HG03469 (cell line): Measurements from ENCODE around the gene GFRA3.
"Not testable (repeated sequence)": the region's sequence is repeated elsewhere in the genome, so short reads cannot be mapped to it uniquely, and the experiment has no call there.

ENCODE experiments used
- ATAC-seq: cut with Tn5 transposase; IDR thresholded peaks from one replicate; pipeline ENCODE4 v1.9.1; 2021; ENCODE audit warnings: mild to moderate bottlenecking, moderate library complexity, moderate number of reproducible peaks; ENCODE audit not compliant: unreplicated experiment

GFRA3 gene, protein sequence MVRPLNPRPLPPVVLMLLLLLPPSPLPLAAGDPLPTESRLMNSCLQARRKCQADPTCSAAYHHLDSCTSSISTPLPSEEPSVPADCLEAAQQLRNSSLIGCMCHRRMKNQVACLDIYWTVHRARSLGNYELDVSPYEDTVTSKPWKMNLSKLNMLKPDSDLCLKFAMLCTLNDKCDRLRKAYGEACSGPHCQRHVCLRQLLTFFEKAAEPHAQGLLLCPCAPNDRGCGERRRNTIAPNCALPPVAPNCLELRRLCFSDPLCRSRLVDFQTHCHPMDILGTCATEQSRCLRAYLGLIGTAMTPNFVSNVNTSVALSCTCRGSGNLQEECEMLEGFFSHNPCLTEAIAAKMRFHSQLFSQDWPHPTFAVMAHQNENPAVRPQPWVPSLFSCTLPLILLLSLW

DNA sequence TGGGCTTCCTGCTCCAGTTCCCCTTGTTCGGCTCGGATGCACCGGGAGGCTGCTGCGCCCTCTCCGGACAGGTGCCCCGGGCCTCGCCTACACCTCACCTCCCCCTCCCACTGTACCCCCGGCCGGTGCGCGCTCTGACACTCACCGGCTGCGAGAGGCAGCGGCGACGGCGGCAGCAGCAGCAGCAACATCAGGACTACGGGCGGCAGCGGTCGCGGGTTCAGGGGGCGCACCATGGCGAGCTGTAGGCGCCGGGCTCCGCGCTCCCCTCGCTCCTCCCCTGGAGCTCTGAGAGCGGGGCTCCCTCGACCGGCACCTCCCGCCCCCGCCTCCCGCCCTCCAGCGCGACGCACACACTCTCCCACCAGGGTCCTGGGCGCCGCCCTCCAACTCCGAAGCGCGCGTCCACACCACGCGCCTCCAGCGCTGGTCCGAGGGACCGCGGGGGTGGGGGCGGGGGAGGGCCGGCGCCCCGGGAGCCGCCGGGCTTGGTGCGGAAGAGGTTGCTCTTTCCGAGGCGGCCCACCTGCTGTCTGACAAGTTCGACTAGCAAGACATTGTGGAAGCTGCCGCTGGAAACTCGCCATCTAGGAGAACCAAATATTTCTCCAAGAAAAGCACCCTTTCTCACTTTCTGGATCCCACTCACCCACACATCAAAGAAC lies at the start of gene GFRA3:
GFRA3 (minus strand) TSS at position 433 of the 665 bp plus-strand sequence; CDS start at position 236, 197 bp downstream.
- ATAC-seq = no peak

DNA sequence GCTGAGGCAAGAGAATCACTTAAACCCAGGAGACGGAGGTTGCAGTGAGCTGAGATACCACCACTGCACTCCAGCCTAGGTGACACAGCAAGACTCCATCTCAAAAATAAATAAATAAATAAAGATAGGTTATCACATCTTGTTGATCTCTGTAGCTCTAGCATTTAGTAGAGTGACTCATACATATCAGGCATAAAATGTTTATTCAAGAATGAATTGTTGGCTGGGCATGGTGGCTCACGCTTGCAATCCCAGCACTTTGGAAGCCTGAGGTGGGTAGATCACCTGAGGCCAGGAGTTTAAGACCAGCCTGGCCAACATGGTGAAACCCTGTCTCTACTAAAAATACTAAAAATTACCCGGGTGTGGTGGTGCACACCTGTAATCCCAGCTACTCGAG lies 43.8 kb upstream of the GFRA3 start:
- ATAC-seq = not testable (repeated sequence)

DNA sequence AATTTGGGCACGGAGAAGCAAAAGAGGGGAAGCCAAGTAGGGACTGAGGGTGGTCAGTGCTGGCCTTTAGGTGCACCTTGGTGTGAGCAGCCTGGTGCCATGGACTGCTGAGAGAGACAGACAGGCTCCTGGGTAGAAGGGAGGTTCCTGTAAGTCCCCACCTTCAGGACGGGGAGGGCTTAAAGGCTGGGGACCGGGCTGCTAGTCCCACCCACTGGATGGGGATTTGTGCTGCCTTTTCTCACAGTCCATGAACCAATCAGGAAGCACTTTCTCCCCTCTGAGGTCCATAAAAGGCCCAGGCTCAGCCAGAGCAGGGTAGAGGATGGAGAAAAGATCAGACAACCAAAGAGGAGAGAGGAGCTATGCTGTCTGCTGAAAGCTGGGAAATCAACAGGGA lies 41.9 kb upstream of the GFRA3 start:
- no peak for ATAC-seq

DNA sequence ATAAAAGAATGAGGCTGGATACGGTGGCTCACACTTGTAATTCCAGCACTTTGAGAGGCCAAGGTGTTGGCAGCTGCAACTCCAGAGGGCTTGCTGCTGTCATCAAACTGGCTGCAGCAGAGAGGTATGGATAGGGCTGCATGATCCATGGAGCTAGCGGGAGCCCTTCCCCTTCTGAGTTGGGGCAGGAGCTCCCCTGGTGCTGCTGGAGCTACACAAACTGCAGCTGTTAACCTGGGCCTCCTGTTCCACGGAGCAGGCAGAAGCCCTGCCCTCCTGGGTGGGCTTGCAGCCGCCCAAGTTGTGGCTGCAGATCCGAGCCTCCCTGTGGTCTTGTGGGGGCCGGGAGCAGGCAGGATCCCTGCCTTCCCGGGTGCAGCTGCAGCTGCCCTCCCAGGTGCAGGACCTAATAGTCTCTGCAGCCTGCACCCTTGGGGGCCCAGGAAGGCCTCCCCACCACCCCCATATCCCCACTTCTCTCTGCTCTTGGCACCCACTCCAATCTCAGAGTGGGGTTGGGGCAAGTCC lies 41.4 kb upstream of the GFRA3 start:
- ATAC-seq = no peak

DNA sequence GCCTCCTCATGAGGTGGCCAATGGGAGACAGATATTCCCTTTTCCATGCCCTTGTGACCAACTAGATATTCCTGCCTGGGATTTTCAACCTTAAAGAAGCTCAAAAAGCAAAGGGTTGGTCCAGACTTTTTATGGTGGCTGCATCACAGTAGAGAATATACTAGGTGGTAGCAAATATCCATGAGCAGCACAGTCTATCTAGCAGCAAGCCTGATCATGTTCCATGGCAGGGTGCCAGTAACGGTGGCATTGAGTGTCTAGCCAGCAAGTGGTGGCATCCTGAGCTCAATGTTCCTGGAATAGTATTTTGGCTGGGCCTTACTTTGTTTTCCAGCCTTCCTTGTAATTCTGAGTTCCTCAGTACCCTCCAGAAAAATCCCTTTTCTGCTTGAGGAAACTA lies 31.4 kb upstream of the GFRA3 start:
- no peak for ATAC-seq

DNA sequence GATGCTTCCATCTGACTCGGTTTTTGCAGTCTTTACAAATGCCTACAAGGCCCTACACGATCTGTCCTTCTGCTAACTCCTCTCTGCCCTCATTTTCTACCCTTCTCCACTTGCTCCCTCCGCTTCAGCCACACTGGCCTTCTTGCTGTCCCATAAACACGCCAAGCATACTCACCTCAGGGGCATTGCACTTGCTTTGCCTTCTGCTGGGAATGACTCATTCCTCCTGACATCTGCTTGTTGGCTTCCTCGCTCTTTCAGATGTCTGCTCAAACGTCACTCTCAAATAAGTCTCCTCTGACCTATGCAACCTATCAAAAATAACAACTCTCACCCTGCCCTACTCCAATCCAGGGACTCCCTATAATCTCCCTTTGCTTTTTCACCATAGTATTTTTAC lies 29.0 kb upstream of the GFRA3 start:
- no peak for ATAC-seq

DNA sequence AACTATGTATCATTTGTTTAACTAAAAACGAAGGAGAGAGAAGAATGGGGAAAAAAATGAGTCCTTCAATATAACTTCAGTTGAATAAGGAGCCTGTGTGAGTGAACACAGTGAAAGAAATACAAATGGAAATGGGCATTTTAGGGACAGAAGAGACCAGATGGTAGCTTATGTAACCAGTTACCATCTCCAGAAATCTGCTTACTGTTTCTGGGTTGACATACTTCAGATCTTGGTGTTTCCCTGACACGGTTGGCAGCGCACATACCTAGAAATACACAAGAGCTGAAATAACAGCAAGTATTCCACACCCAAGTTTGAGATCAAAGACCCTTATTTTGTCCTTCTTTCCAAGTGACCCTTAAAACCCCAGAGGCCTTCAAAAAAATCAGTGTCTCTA lies 14.9 kb upstream of the GFRA3 start:
- ATAC-seq = no peak

DNA sequence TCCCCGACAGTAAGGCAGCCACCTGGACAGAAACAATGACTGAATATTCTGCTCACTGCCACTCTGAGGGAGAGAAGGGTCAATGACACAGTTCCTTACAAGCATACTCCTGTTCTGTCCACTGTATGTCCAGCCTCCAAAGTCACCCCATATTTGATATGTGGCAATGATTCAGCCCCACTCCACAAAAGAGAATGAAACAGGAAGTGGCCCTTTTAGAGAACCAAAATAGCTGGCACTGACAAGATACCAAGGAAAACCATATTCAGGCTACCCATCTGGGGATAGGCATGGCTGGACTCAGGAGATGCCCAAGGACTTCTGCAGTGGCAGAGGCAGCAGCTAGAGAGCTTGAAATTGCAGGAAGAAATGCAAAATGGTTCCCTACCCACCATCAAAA lies 12.8 kb upstream of the GFRA3 start:
- no peak for ATAC-seq

DNA sequence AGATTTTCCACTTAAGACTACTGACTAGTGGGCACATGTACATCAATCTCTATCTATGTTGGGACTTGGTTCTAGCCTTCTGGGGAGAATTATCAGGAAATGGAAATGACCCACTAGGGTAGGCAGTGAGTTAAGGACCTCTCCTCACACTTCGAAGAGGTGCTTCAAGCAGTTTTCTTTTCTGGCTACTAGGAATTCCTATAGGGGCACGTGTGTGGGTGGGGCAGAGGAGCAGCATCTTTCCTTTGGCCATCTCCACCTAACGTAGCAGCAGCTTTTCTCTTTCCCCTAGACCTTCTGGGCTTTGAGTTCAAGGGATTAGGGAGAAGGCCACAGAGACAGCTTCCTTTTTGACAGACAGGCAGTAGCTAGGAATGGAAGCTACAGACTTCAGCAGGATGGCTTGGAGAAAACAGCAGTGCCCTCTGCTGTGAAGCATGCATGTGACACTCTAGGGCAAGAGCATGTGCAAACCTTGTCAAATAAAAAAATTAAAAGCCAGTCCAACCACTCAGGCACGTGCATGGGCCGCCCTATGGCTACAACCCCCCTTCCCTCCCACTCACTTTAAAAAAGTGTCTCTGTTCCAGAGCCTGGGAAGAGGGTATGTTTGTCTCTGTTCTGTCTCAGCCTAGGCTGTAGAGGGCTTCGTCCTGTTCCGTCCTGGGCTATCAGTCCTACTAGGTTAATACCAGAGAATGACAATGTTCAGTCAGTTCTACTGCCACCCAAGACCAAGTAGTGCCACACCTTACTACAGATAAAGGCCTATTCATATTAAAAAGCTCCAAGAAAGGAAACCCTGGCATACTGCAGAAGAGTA lies 8.7 kb upstream of the GFRA3 start:
- no peak for ATAC-seq

DNA sequence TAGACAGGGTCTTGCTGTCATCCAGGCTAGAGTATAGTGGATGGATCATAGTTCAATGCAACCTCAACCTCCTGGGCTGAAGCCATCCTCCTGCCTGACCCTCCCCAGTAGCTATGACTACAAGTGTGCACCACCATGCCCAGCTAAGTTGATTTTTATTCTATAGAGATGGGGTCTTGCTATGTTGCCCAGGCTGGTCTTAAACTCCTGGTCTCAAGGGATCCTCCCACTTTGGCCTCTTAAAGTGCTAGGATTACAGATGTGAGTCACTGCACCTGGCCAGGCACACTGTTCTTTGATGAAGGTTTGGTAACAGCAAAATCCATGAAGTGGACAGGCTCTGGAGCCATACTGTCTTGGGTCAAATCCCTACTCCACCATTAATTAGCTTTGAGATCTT lies 6.5 kb upstream of the GFRA3 start:
- no peak for ATAC-seq

DNA sequence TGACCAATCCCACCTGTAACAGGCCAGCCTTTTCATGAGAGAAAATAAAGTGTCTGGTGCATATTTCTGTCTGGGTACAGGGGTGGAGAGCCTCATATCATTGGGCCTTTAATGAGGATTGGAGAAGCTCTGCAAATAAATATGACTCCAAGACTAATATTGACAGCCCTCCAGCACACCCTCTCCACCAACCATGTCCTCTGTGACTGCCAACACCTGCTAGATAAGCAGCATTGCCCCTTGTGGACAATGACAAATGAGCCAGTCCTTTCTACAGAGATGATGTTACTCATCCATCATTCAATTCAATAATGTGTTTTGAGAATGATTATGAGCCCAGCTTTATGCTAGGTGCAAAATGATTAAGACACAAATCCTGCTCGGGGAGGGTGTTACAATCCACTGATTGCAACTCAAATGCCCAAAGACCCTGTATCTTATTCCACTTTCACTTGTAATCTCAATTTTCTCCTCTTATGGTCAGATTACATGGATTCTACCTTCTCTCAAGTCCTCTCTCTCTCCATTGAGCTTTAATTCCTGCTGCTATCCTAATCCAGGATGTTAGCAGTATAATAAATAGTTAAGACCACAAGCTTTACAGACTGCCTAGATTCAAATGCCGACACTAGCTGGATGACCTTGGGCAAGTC lies 2.1 kb upstream of the GFRA3 start:
- no peak for ATAC-seq

DNA sequence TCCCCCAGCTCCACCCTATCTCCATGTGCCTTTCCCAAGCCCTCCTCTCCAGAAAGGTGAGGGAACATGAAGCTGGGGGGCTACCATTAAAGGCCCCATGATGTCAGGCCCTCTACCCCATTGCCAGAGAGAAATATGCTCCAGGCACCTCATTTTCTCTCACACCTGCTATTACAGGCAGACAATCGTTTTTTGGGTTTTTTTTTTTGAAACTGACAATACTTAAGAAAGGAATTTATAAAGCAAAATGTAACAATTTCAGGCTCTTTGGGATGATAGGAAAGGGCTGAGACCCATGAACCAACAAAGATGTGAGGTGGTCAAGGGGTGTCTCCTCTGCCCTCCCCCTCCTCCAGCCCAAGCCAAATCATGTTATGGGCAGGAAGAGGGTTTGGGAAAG lies 1.5 kb upstream of the GFRA3 start:
- ATAC-seq = no peak

DNA sequence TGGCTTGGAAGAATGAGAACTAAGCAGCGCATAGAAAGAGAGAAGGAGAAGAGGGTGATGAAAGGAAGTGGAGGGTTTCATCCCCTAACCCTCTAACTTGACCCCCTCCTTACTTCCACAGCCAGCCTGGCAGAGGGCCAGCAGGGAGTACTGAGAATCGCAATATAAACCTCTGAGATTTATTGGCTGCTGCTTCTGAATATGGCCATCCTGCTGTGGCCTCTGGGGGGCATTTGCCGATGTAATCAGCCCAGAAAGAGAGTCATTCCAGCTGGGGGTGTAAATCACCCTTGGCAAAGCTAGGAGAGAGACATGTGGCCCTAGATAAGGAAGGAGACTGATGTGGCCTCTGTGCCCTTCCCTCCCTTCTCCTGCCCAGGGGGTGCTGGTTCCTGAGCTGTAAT lies 960 bp upstream of the GFRA3 start:
- no peak for ATAC-seq

DNA sequence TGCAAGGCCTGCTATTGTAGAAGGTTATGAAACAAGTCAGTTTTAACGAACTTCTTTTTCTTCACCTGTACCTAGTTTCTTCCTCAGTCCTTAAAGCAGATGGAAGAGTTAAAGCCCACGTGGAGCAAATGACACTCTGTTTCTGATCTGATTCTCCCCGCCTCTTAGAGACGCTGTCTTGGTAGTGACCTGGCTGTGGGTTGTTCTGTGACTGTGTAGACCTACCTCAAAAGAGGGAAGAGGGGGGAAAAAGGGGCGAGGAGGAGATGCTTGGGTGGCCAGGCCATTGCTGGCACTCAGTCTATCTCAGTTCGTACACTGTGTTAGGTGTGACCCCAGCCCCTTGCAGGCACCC lies 610 bp downstream of the GFRA3 start:
- ATAC-seq = no peak

DNA sequence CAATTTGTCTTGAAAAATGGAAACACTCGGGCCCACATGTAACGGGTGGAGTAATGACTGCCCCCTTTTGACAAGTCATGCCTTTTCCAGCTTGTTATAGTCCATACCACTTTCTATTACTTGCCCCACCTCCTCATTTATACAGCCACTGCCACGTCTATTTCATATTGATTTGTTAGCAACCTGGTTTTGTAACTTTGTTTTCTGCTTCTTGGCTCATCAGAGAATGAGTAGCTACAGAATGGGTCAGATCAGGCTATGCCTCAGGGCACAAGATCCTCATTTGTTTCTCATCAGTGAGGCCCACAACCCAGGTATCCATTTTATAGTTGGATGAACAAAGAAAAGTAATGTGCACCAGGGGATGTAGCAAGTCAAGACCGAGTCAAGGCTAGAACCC lies 1.7 kb downstream of the GFRA3 start:
- no peak for ATAC-seq

DNA sequence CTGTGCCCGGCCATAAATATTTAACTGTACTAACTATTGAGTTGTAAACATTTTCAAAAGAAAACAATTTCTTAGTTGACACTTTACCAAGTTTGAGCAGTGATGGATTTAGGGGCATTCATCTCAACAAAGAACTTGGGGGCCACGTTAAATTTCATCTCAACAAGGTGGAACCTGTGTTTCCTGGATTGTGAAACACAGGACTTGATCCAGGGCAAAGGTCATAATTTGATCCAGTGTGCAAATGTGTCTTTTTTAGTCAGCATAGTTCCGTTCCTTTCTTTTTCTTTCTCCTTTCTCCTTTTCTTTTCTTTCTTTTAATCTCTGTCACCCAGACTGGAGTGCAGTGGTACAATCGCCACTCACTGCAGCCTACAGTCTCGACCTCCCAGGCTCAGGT lies 3.1 kb downstream of the GFRA3 start:
- no peak for ATAC-seq

DNA sequence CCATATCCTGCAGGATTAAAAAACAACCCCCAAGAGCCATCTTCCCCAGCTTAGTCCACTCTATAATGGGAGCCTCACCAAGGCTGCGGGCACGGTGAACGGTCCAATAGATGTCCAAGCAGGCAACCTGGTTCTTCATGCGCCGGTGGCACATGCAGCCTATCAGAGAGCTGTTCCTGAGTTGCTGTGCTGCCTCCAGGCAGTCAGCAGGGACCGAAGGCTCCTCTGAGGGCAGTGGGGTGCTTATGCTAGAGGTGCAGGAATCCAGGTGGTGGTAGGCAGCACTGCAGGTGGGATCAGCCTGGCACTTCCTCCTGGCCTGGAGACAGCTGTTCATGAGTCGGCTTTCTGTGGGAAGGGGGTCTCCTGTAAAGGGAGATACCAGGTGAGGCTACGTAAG lies 10.2 kb downstream of the GFRA3 start:
- no peak for ATAC-seq

DNA sequence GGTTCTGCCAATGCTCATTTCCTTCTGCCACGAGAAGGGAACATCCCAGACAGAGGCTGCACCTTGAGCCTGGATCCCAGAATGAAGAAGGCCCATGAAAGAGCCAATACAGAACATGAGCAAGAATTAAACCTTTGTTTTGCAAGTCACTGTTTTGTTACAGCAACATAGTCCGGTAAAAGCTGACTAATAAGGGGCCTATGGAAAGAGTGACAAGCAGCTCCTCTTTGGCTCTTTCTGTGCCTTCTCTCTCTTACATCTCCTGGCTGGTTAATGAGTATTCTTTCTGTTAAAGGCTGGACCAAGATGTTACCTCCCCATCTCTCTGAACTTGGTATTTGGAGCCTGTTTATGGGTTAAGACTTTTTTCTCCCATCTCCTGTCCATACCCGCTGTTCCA lies 10.8 kb downstream of the GFRA3 start:
- ATAC-seq = no peak

DNA sequence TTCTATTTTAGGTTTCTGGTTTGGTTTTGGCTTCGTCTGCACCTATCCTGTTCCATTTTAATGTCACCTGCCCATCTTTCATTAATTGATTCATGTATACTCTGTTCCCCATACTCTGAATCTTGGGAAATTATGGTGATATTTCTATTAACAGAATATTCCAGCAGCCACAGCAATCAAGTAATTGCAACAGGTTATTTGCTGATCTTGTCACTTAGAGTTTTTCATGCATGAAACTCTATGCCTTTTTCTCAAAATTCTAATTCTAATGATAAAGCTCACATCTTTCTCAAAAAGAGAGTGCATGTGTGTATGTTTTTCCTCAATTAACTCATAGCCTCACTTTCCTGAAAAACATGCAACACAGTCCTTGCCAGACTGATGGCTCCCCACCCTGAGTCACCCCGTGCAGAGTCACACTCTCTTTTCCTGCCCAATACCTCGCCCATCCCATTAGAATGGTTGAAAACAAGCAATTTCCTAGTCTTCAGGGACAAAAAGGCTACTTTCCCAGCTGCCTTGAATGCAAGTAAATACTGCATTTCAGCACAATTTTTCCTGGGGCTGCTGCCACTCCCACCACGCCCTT lies 15.6 kb downstream of the GFRA3 start:
- no peak for ATAC-seq

DNA sequence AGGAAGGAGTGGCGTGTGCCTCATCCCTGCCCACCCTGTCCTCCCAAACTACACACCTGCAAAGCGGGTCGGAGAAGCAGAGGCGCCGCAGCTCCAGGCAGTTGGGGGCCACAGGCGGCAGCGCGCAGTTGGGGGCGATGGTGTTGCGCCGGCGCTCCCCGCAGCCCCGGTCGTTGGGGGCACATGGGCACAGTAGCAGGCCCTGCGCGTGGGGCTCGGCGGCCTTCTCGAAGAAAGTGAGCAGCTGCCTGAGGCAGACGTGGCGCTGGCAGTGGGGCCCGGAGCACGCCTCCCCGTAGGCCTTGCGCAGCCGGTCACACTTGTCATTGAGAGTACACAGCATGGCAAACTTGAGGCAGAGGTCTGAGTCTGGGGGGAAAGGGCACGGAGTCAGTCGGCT lies 16.8 kb downstream of the GFRA3 start:
- no peak for ATAC-seq

DNA sequence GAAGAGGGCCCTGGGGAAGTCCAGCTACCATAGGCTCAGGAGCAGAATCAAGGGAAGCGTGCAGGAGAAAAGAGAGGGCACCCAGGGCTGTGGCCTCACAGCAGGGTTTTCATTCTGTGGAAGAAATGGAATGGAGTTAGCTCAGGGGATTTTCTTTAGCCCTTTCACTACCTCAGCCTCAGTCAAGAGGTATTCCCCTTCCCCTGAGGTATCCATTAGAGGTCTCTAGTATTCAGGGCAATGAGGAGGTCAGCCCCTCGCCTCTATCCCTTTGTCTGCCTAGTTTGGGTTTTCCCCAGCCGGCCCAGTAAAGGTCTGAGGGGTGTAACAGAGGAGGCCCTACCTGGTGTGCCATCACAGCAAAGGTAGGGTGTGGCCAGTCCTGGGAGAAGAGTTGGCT lies 21.5 kb downstream of the GFRA3 start:
- ATAC-seq = no peak
